ENCODE data around the gene TECPR1.

The TECPR1 gene

GRCh38 chr7:98210513-98211220 is 41.4 kb downstream of the TECPR1 start:
- Histone ChIP-seq H3K9ac (ENCODE audit: low read depth, low read length) (peak overlapping the region; percentile 20; the same call in 1 of the 2 replicates), H3K4me1 (ENCODE audit: insufficient read depth, low read length) (peaks cover 3% of the 10 kb centered on the region; the same call in 1 of the 2 replicates), H3K36me3 (ENCODE audit: insufficient read depth, low read length) (no peaks in the 10 kb centered on the region), H3K9me3 (ENCODE audit: control insufficient read depth, insufficient read depth, low read length) (no peaks in the 10 kb centered on the region)

- Histone ChIP-seq H3K4me1 (ENCODE audit: insufficient read depth, low read length) (peaks cover 3% of the 10 kb centered on the region; the same call in 1 of the 2 replicates), H3K9me3 (ENCODE audit: control insufficient read depth, insufficient read depth, low read length) (no peaks in the 10 kb centered on the region), H3K9ac (ENCODE audit: low read depth, low read length) (no peak overlapping the region), H3K36me3 (ENCODE audit: insufficient read depth, low read length) (no peaks in the 10 kb centered on the region)
These were observed 42.7 kb downstream of the TECPR1 start for GRCh38 chr7:98209166-98209920.

- H3K9me3 ChIP-seq (ENCODE audit: control insufficient read depth, insufficient read depth, low read length): no peaks in the 10 kb centered on the region
- no peaks in the 10 kb centered on the region for H3K36me3 ChIP-seq (ENCODE audit: insufficient read depth, low read length)
- peaks cover 2% of the 10 kb centered on the region; the same call in 1 of the 2 replicates for H3K4me1 ChIP-seq (ENCODE audit: insufficient read depth, low read length)
- no peak overlapping the region for H3K9ac ChIP-seq (ENCODE audit: low read depth, low read length)
These were observed 45.3 kb downstream of the TECPR1 start for GRCh38 chr7:98206451-98207330.

- Histone ChIP-seq H3K36me3 (ENCODE audit: insufficient read depth, low read length) (no peaks in the 10 kb centered on the region), H3K9ac (ENCODE audit: low read depth, low read length) (no peak overlapping the region), H3K4me1 (ENCODE audit: insufficient read depth, low read length) (no peaks in the 10 kb centered on the region), H3K9me3 (ENCODE audit: control insufficient read depth, insufficient read depth, low read length) (no peaks in the 10 kb centered on the region)
These were observed 46.7 kb downstream of the TECPR1 start for GRCh38 chr7:98205162-98205845.

- no peaks in the 10 kb centered on the region for H3K9me3 ChIP-seq (ENCODE audit: control insufficient read depth, insufficient read depth, low read length)
- no peaks in the 10 kb centered on the region for H3K36me3 ChIP-seq (ENCODE audit: insufficient read depth, low read length)
- H3K9ac ChIP-seq (ENCODE audit: low read depth, low read length): no peak overlapping the region
- H3K4me1 ChIP-seq (ENCODE audit: insufficient read depth, low read length): no peaks in the 10 kb centered on the region
These were observed 47.4 kb downstream of the TECPR1 start for GRCh38 chr7:98204670-98205069.

- Histone ChIP-seq H3K9ac (ENCODE audit: low read depth, low read length) (no peak overlapping the region), H3K9me3 (ENCODE audit: control insufficient read depth, insufficient read depth, low read length) (no peaks in the 10 kb centered on the region), H3K4me1 (ENCODE audit: insufficient read depth, low read length) (no peaks in the 10 kb centered on the region), H3K36me3 (ENCODE audit: insufficient read depth, low read length) (no peaks in the 10 kb centered on the region)
These were observed 47.9 kb downstream of the TECPR1 start for GRCh38 chr7:98203964-98204605.

- no peak overlapping the region for H3K9ac ChIP-seq (ENCODE audit: low read depth, low read length)
- no peaks in the 10 kb centered on the region for H3K36me3 ChIP-seq (ENCODE audit: insufficient read depth, low read length)
- no peaks in the 10 kb centered on the region for H3K4me1 ChIP-seq (ENCODE audit: insufficient read depth, low read length)
- no peaks in the 10 kb centered on the region for H3K9me3 ChIP-seq (ENCODE audit: control insufficient read depth, insufficient read depth, low read length)
These were observed 48.6 kb downstream of the TECPR1 start for GRCh38 chr7:98203261-98203963.

GRCh38 chr7:98202367-98203195 is 49.5 kb downstream of the TECPR1 start:
- Histone ChIP-seq H3K9me3 (ENCODE audit: control insufficient read depth, insufficient read depth, low read length) (no peaks in the 10 kb centered on the region), H3K36me3 (ENCODE audit: insufficient read depth, low read length) (no peaks in the 10 kb centered on the region), H3K9ac (ENCODE audit: low read depth, low read length) (no peak overlapping the region), H3K4me1 (ENCODE audit: insufficient read depth, low read length) (no peaks in the 10 kb centered on the region)

- H3K4me1 ChIP-seq (ENCODE audit: insufficient read depth, low read length): no peaks in the 10 kb centered on the region
- no peaks in the 10 kb centered on the region for H3K9me3 ChIP-seq (ENCODE audit: control insufficient read depth, insufficient read depth, low read length)
- no peak overlapping the region for H3K9ac ChIP-seq (ENCODE audit: low read depth, low read length)
- no peaks in the 10 kb centered on the region for H3K36me3 ChIP-seq (ENCODE audit: insufficient read depth, low read length)
These were observed 51.7 kb downstream of the TECPR1 start for GRCh38 chr7:98200364-98200763.

GRCh38 chr7:98199131-98199530 is 52.9 kb downstream of the TECPR1 start:
- Histone ChIP-seq H3K9ac (ENCODE audit: low read depth, low read length) (no peak overlapping the region), H3K36me3 (ENCODE audit: insufficient read depth, low read length) (0 out of 2 replicates have a peak, but pooled peaks cover 6% of the 10 kb centered on the region), H3K4me1 (ENCODE audit: insufficient read depth, low read length) (no peaks in the 10 kb centered on the region), H3K9me3 (ENCODE audit: control insufficient read depth, insufficient read depth, low read length) (no peaks in the 10 kb centered on the region)

- Histone ChIP-seq H3K9me3 (ENCODE audit: control insufficient read depth, insufficient read depth, low read length) (no peaks in the 10 kb centered on the region), H3K36me3 (ENCODE audit: insufficient read depth, low read length) (0 out of 2 replicates have a peak, but pooled peaks cover 9% of the 10 kb centered on the region), H3K9ac (ENCODE audit: low read depth, low read length) (no peak overlapping the region), H3K4me1 (ENCODE audit: insufficient read depth, low read length) (no peaks in the 10 kb centered on the region)
These were observed 55.1 kb downstream of the TECPR1 start for GRCh38 chr7:98196706-98197605.

All from ES-I3 (cell line).